ENCODE results near the gene SATB1.

SATB1 gene

DNA sequence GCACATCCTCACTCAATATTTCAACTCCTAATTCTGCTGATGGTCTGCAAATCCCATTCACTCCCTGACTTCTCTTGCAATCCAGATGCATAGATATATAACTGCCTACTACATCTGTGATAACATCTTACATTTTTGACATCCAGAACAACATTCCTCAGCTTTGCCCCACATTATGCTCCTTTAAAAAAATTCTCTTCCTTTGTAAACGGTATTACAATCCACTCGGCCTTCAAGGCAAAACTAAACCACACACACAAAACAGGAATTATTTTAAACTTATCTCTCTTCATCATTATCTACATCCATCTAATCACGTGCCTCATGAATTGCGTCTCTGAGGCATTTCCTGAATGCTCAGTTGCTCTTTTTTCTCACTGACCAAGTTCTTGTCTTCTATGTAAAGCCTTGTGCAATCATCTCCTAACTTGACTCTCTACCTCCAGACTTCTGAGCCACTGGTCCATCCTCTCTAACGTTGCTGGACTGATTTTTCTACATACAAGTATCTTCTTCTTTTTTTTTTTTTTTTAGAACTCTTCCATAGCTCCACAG, 117.0 kb downstream of the SATB1 start:
- Histone ChIP-seq H3K9ac (ENCODE audit: insufficient read length) (no peak overlapping the region), H3K9me3 (ENCODE audit: low read depth, low read length) (no peaks in the 10 kb centered on the region), H3K27ac (no peak overlapping the region), H3K4me3 (no peak overlapping the region), H3K36me3 (ENCODE audit: insufficient read depth, low read length) (no peaks in the 10 kb centered on the region)
- DNase-seq (ENCODE audit: low read depth, low spot score): no peak
- no peak for TF ChIP-seq EZH2 (IDR thresholded peaks at IDR 0.05)

DNA sequence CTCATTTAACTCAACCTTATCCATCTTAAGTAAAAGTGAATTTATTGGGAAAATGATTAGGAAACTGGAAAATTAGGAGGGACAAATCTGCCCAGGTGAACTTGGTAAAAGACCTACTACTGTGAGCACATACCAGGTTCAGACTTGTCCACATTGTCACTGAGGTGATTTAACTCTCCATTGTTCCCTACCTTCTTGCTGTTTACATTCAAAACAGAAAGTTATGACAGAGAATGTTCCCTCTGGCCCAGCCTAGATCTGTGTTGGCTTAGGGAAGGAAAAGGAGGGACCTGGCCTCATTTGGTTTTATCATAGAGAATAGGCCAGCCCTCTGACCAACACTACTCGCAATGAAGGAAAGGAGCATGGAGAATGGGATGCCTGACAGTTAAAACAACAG, 117.6 kb downstream of the SATB1 start:
- TF ChIP-seq EZH2 (IDR thresholded peaks at IDR 0.05) (no peak), POLR2AphosphoS5 (IDR thresholded peaks at IDR 0.05; ENCODE audit: borderline replicate concordance, low read depth, low read length) (no peak), FOXP2 (optimal IDR thresholded peaks at IDR 0.05; ENCODE audit: control extremely low read depth, extremely low read length, insufficient read depth) (no peak)
- Histone ChIP-seq H3K36me3 (ENCODE audit: insufficient read depth, low read length) (no peaks in the 10 kb centered on the region), H3K27ac (no peak overlapping the region), H3K9ac (ENCODE audit: insufficient read length) (no peak overlapping the region), H3K4me3 (no peak overlapping the region), H3K9me3 (ENCODE audit: low read depth, low read length) (no peaks in the 10 kb centered on the region)
- no peak for DNase-seq (ENCODE audit: low read depth, low spot score)

DNA sequence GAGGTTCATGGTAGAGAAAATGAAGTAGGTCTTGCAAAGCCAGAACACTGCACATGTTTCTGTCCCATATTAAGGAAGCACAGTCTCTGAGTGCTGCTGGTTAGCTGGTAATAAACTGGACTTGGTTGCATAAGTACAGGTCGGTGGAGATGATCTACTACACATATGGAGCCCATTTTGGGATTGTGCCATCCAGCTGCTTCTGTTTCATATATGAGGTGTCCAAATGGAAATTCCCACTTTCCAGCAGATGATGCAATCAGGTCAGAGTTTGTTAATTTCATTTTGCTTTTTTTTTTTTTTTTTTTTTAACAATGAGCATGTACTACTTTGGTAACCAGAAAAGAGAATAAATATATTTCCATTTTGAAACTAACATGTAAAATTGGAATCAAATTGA, 122.6 kb downstream of the SATB1 start:
- Histone ChIP-seq H3K4me3 (no peak overlapping the region), H3K9me3 (ENCODE audit: low read depth, low read length) (no peaks in the 10 kb centered on the region), H3K36me3 (ENCODE audit: insufficient read depth, low read length) (no peaks in the 10 kb centered on the region), H3K9ac (ENCODE audit: insufficient read length) (no peak overlapping the region), H3K27ac (no peak overlapping the region)
- TF ChIP-seq FOXP2 (optimal IDR thresholded peaks at IDR 0.05; ENCODE audit: control extremely low read depth, extremely low read length, insufficient read depth) (no peak), EZH2 (IDR thresholded peaks at IDR 0.05) (no peak), POLR2AphosphoS5 (IDR thresholded peaks at IDR 0.05; ENCODE audit: borderline replicate concordance, low read depth, low read length) (no peak)
- DNase-seq (ENCODE audit: low read depth, low spot score): no peak

DNA sequence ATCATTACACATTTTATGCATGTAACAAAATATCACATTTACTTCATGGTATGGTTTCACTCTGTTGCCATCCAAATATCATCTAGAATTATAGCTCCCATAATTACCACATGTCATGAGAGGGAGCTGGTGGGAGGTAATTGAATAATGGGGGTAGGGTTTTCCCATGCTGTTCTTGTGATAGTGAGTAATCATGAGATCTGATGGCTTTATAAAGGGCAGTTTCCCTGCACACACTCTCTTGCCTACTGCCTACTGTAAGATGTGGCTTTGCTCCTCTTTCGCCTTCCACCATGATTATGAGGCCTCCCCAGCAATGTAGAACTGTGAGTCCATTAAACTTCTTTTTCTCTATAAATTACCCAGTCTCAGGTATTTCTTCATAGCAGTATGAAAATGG, 123.4 kb downstream of the SATB1 start:
- H3K4me3 ChIP-seq: no peak overlapping the region
- no peaks in the 10 kb centered on the region for H3K36me3 ChIP-seq (ENCODE audit: insufficient read depth, low read length)
- no peaks in the 10 kb centered on the region for H3K9me3 ChIP-seq (ENCODE audit: low read depth, low read length)
- no peak overlapping the region for H3K9ac ChIP-seq (ENCODE audit: insufficient read length)
- H3K27ac ChIP-seq: no peak overlapping the region
- TF ChIP-seq POLR2AphosphoS5 (IDR thresholded peaks at IDR 0.05; ENCODE audit: borderline replicate concordance, low read depth, low read length): no peak
- TF ChIP-seq EZH2 (IDR thresholded peaks at IDR 0.05): no peak
- no peak for TF ChIP-seq FOXP2 (optimal IDR thresholded peaks at IDR 0.05; ENCODE audit: control extremely low read depth, extremely low read length, insufficient read depth)
- DNase-seq (ENCODE audit: low read depth, low spot score): no peak

DNA sequence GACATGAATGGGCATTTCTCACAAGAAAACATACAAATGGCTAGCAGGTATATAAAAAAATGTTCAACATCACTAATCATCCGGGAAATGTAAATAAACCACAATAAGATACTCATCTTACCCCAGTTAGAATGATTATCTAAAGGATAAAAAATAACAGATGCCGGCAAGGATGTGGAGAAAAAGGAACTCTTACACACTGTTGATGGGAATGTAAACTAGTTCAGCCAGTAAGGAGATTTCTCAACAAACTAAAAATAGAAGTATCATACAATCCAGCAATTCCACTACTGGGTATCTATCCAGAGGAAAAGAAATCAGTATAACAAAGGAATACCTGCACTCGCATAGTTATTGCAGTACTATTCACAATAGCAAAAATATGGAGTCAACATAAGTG, 124.2 kb downstream of the SATB1 start:
- H3K27ac ChIP-seq: no peak overlapping the region
- H3K9ac ChIP-seq (ENCODE audit: insufficient read length): no peak overlapping the region
- H3K36me3 ChIP-seq (ENCODE audit: insufficient read depth, low read length): no peaks in the 10 kb centered on the region
- H3K4me3 ChIP-seq: no peak overlapping the region
- H3K9me3 ChIP-seq (ENCODE audit: low read depth, low read length): no peaks in the 10 kb centered on the region
- no peak for DNase-seq (ENCODE audit: low read depth, low spot score)
- no peak for TF ChIP-seq EZH2 (IDR thresholded peaks at IDR 0.05)
- no peak for TF ChIP-seq POLR2AphosphoS5 (IDR thresholded peaks at IDR 0.05; ENCODE audit: borderline replicate concordance, low read depth, low read length)
- TF ChIP-seq FOXP2 (optimal IDR thresholded peaks at IDR 0.05; ENCODE audit: control extremely low read depth, extremely low read length, insufficient read depth): no peak

DNA sequence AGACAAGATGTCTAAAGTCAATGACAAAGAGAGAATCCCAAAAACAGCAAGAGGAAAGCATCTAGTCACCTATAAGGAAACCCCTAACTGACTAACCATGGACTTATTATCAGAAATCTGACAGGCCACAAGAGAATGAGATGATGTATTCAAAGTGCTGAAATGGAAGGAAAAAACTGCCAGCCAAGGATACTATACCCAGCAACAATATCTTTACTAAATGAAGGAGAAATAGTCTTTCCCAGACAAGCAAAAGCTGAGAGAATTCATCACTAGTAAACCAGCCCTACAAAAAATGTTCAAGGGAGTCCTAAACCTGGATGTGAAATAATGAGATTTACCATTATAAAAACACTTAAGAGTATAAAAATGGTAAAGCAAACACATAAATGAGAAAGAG, 128.0 kb downstream of the SATB1 start:
- Histone ChIP-seq H3K27ac (no peak overlapping the region), H3K36me3 (ENCODE audit: insufficient read depth, low read length) (no peaks in the 10 kb centered on the region), H3K9me3 (ENCODE audit: low read depth, low read length) (no peaks in the 10 kb centered on the region), H3K4me3 (no peak overlapping the region), H3K9ac (ENCODE audit: insufficient read length) (no peak overlapping the region)
- TF ChIP-seq EZH2 (IDR thresholded peaks at IDR 0.05): no peak
- DNase-seq (ENCODE audit: low read depth, low spot score): no peak
